Stimulated activated CD4-positive, alpha-beta T cell treated with anti-CD3 and anti-CD28 coated beads, Interleukin-15, amount 100 ng/mL, for 48 hours (primary cell): Measurements from ENCODE around the gene TSPAN15.

Experiments
- DNase-seq, 2 donors: peaks; one replicate each; pipeline ENCODE4 v3.0.0-alpha.2; 2020; ENCODE audit warnings: low read depth in 2 of 2

The TSPAN15 gene

GRCh38 chr10:69417542-69417941 lies 33.7 kb upstream of the TSPAN15 start:
- DNase-seq = no peak

- DNase-seq = no peak
Measured at GRCh38 chr10:69418052-69418752, 33.1 kb upstream of the TSPAN15 start.

GRCh38 chr10:69419096-69419743 lies 32.0 kb upstream of the TSPAN15 start:
- no peak for DNase-seq

GRCh38 chr10:69419744-69420126 lies 31.5 kb upstream of the TSPAN15 start:
- no peak for DNase-seq

- no peak for DNase-seq
Measured at GRCh38 chr10:69421611-69422308, 29.5 kb upstream of the TSPAN15 start.

GRCh38 chr10:69422676-69423075 lies 28.6 kb upstream of the TSPAN15 start:
- no peak for DNase-seq

- no peak for DNase-seq
Measured at GRCh38 chr10:69425041-69425440, 26.2 kb upstream of the TSPAN15 start.

- no peak for DNase-seq
Measured at GRCh38 chr10:69425511-69426298, 25.6 kb upstream of the TSPAN15 start.

GRCh38 chr10:69426376-69426727 lies 24.9 kb upstream of the TSPAN15 start:
- no peak for DNase-seq

GRCh38 chr10:69428165-69428564 lies 23.1 kb upstream of the TSPAN15 start:
- DNase-seq = no peak

GRCh38 chr10:69434169-69434568 lies 17.1 kb upstream of the TSPAN15 start:
- DNase-seq = no peak

GRCh38 chr10:69434926-69435325 lies 16.3 kb upstream of the TSPAN15 start:
- DNase-seq = no peak

- no peak for DNase-seq
Measured at GRCh38 chr10:69435966-69436520, 15.2 kb upstream of the TSPAN15 start.

GRCh38 chr10:69437321-69438259 lies 13.7 kb upstream of the TSPAN15 start:
- DNase-seq = no peak

GRCh38 chr10:69438536-69439349 lies 12.5 kb upstream of the TSPAN15 start:
- DNase-seq = no peak

GRCh38 chr10:69439350-69439739 lies 11.9 kb upstream of the TSPAN15 start:
- no peak for DNase-seq

- DNase-seq = no peak
Measured at GRCh38 chr10:69439813-69440506, 11.3 kb upstream of the TSPAN15 start.

GRCh38 chr10:69443354-69443753 lies 7.9 kb upstream of the TSPAN15 start:
- no peak for DNase-seq

- DNase-seq = no peak
Measured at GRCh38 chr10:69445041-69445440, 6.2 kb upstream of the TSPAN15 start.
